ENCODE results near the gene MRPL3.

DNA sequence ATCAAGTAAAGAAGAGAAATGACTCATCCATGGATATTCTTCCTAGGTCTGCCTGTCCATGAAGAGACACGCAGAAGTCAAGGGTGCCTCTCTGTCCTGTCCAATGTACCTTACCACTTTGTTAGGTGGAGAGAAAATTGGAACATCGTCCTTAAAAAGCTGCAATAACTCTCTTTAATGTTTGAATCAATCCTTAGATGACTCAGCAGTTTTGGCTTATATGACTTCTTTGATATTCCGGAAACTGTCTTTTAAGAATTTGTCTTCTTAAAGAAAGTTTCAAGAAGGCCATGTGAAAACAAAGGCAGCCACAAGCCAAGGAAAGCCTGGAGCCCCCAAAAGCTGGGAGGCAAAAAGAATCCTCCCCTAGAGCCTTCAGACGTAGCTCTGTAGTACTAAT, 49.2 kb downstream of the MRPL3 start:
- no peak for TF ChIP-seq CTCF (IDR thresholded peaks at IDR 0.05)
- TF ChIP-seq POLR2AphosphoS5 (IDR thresholded peaks at IDR 0.05) = no peak
